GM13977 (cell line): ENCODE measurements around the gene PBXIP1.
A peak's percentile ranks its signal among the peaks of the same experiment; 100 is the strongest.

Experiments used
- DNase-seq: peaks from one replicate; pipeline ENCODE4 v3.0.0; 2012; ENCODE audit warnings: low spot score
- CTCF ChIP-seq: IDR thresholded peaks from 2 replicates; pipeline ENCODE4 v1.5.1; 2012; ENCODE audit warnings: mild to moderate bottlenecking, control low read depth; ENCODE audit not compliant: insufficient read depth; ENCODE audit errors: extremely low read depth, missing control alignments
- in situ Hi-C: fragments of 300-500 bp; cut with MboI; formaldehyde crosslinking; loops from one replicate; pipeline ENCODE4 v1.12.0; 2022; ENCODE audit warnings: low sequenced_read_pairs, low pct_unique_long_range_greater_than_20kb, mixed read lengths, inconsistent platforms; ENCODE audit not compliant: unreplicated experiment

PBXIP1 gene

GRCh38 chr1:154966111-154966510 is 10.2 kb upstream of the PBXIP1 start:
- in situ Hi-C loops, result no loop called here
- TF ChIP-seq CTCF, result no peak
- no peak for DNase-seq

- no peak for DNase-seq
- TF ChIP-seq CTCF, result no peak
- in situ Hi-C loops, result no loop called here
Observed at GRCh38 chr1:154964359-154964758, 8.5 kb upstream of the PBXIP1 start.

GRCh38 chr1:154963643-154964042 is 7.7 kb upstream of the PBXIP1 start:
- no peak for DNase-seq
- TF ChIP-seq CTCF, result no peak
- in situ Hi-C loops, result no loop called here

GRCh38 chr1:154962795-154963330 is 7.0 kb upstream of the PBXIP1 start:
- no peak for TF ChIP-seq CTCF
- in situ Hi-C loops, result no loop called here
- no peak for DNase-seq

- no peak for TF ChIP-seq CTCF
- in situ Hi-C loops, result no loop called here
- DNase-seq, result peak; percentile 50
Observed at GRCh38 chr1:154962156-154962749, 6.4 kb upstream of the PBXIP1 start.

- in situ Hi-C loops, result no loop called here
- peak; percentile 75 for TF ChIP-seq CTCF
- DNase-seq, result peak; percentile 93
Observed at GRCh38 chr1:154961207-154962155, 5.6 kb upstream of the PBXIP1 start, which contains the start of gene PYGO2. Gene PYGO2, minus strand, starts transcription at chr1:154961782. Its CDS starts 206 bp downstream, at chr1:154961576.
